ENCODE data around the gene GOLIM4.

GOLIM4 gene, protein sequence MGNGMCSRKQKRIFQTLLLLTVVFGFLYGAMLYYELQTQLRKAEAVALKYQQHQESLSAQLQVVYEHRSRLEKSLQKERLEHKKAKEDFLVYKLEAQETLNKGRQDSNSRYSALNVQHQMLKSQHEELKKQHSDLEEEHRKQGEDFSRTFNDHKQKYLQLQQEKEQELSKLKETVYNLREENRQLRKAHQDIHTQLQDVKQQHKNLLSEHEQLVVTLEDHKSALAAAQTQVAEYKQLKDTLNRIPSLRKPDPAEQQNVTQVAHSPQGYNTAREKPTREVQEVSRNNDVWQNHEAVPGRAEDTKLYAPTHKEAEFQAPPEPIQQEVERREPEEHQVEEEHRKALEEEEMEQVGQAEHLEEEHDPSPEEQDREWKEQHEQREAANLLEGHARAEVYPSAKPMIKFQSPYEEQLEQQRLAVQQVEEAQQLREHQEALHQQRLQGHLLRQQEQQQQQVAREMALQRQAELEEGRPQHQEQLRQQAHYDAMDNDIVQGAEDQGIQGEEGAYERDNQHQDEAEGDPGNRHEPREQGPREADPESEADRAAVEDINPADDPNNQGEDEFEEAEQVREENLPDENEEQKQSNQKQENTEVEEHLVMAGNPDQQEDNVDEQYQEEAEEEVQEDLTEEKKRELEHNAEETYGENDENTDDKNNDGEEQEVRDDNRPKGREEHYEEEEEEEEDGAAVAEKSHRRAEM

DNA sequence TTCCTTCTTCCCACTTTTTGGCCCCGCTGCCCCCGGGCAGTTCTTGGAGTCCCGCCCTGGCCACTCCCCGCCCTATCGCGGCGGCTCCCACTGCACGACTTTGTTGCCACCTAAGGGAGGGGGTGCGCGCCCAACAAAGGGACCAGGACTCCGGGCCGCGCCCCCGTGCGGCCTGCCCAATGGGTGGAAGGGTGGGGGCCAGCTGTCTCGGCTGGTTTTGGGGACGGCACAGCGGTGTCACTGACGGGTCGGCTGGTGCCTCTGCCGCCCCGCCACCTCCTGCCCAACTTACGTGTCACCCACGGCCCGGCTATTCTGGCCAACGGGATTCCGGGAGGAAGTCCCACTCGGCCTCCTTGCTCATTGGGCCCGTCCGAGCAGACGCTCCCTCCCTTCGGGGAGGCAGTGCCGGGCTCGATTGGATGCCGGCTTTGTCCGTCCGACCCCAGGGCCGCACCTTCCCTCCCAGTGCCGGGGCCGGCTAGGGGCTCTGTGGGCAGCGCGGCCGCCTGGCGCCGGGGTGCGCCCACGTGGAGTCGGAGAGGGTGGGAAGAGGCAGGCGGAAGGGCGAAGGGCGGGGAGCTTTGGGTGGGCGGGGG, at the start of gene GOLIM4:
TSS of gene GOLIM4 (minus strand) at position 314 of the 599 bp plus-strand sequence. CDS start 639 bp downstream, outside the sequence.
- TF ChIP-seq, protein P1, sequence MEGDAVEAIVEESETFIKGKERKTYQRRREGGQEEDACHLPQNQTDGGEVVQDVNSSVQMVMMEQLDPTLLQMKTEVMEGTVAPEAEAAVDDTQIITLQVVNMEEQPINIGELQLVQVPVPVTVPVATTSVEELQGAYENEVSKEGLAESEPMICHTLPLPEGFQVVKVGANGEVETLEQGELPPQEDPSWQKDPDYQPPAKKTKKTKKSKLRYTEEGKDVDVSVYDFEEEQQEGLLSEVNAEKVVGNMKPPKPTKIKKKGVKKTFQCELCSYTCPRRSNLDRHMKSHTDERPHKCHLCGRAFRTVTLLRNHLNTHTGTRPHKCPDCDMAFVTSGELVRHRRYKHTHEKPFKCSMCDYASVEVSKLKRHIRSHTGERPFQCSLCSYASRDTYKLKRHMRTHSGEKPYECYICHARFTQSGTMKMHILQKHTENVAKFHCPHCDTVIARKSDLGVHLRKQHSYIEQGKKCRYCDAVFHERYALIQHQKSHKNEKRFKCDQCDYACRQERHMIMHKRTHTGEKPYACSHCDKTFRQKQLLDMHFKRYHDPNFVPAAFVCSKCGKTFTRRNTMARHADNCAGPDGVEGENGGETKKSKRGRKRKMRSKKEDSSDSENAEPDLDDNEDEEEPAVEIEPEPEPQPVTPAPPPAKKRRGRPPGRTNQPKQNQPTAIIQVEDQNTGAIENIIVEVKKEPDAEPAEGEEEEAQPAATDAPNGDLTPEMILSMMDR (IDR thresholded peaks at IDR 0.05): no peak

DNA sequence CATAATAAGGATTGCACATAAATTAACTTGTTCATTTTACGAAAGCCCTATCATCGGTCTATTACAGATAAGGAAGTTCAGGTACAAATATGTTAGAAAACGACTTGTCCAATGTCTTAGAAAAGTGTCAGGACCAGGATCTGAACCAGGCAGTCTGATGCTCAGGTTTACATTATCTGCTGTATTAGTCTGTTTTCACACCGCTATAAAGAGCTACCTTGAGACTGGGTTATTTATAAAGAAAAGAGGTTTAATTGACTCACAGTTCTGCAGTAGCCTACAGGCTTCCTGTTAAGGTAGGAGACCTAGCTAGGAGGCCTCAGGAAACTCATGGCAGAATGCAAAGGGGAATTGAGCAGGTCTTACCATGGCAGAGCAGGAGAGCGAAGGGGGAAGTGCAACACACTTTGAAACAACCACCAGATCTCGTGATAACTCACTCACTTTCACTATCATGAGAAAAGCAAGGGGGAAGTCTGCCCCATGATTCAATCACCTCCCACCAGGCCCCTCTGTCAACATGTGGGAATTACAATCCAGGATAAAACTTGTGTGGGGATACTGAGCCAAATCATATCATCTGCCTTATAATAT, 45.8 kb upstream of the GOLIM4 start:
- TF ChIP-seq, protein P1 (IDR thresholded peaks at IDR 0.05): no peak

DNA sequence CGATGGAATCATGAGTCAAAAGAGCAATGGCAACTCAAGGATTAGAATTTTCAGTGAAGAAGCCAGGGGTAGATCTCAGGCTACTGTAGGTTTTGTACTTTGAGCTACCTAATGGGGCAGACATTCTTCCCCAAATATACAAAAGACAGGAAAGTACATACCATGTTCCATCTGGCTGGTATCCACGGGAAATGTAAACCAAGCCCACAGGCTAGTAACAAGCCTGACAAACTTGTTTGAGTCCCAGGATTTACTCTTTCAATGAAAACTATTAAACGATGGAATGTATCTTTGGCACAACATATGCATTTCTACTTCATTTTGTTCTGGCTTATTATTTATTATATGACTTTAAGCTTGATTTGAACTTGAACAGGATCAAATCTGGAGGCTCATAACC, 44.2 kb upstream of the GOLIM4 start:
- TF ChIP-seq, protein P1 (IDR thresholded peaks at IDR 0.05): no peak

DNA sequence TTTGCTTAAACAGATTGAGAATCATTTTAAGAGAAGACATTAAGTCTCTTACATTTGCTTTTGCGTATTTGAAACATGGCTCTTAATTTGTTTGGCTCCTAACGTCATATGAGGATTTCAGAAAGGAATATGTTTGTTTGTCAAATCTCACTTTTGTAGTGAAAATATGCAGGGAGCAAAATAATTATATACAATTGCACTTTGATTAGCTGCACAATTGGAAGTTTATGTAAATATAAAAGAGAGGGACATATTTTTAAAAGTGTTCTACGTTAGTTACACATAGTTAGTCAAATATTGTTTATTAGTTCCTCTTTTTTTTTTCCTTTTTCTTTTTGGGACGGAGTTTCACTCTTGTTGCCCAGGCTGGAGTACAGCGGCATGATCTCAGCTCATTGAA, 42.7 kb upstream of the GOLIM4 start:
- TF ChIP-seq, protein P1 (IDR thresholded peaks at IDR 0.05): no peak

DNA sequence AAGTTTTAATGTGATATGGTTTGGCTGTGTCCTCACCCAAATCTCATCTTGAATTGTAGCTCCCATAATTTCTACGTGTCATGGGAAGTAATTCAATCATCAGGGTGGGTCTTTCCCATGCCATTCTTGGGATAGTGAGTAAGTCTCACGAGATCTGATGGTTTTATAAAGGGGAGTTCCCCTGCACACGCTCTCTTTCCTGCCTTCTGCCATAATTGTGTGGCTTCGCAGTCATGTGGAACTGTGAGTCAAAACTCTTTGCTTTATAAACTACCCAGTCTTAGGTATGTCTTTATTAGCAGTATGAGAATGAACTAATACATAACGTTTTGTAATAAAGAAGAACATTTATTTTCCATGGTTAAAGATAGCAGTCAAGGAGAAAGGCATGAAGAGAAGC, 39.2 kb upstream of the GOLIM4 start:
- TF ChIP-seq, protein P1 (IDR thresholded peaks at IDR 0.05): no peak

DNA sequence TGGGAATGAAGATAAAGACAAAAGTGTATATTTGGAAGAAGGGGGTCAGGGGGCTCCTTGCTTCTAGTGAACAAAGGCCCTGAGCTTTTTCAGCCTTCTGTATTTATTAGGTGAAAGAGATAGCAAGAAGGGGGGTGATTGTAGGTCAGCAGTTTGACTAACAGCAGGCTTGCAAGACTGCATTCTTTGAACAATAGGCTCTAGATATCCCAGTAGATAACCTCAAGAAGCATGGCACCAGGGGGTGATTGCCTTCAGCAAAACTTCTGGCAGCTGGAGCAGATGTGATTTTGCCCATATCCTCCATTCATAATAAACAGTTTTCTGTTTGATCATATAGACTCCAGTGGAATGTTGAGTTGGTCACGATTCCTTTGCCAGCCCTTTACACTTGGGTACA, 31.7 kb upstream of the GOLIM4 start:
- TF ChIP-seq, protein P1 (IDR thresholded peaks at IDR 0.05): no peak

DNA sequence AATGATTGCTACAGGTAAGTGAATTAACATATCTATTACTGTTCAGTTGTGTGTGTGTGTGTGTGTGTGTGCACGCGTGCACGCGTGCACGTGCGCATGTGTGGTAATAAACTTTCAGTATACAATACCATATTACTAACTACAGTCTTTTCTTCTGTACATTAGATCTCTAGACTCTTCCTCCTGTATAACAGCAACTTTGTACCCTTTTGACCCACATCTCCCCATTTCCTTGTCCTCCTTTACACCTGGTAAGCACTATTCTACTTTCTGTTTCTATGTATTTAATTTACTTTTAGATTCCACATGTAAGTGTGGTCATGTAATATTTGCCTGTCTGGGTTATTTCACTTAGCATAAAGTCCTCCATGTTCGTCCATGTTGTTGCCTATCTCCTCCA, 29.1 kb upstream of the GOLIM4 start:
- TF ChIP-seq, protein P1 (IDR thresholded peaks at IDR 0.05): no peak
